SK-N-SH treated with all-trans-retinoic acid at 6 μM for 48 hours (cell line): ENCODE data around the gene PTPRG.

Experiments
- BACH2 ChIP-seq: fragments of 250-450 bp; sonication (Bioruptor Pico); IDR thresholded peaks from 2 replicates; pipeline ENCODE4 v1.9.0; 2021; ENCODE audit warnings: mild to moderate bottlenecking, borderline replicate concordance
- OSR1 ChIP-seq: fragments of 250-450 bp; sonication (Bioruptor Pico); IDR thresholded peaks from 2 replicates; pipeline ENCODE4 v1.8.0; 2022; ENCODE audit warnings: moderate library complexity, mild to moderate bottlenecking, inconsistent platforms
- TOX ChIP-seq: fragments of 250-450 bp; sonication (Bioruptor Pico); IDR thresholded peaks from 2 replicates; pipeline ENCODE4 v1.8.0; 2021; ENCODE audit warnings: mild to moderate bottlenecking, moderate library complexity, borderline replicate concordance
- ZFP3 ChIP-seq: fragments of 250-450 bp; sonication (Bioruptor Pico); IDR thresholded peaks from 2 replicates; pipeline ENCODE4 v1.5.0; 2020; ENCODE audit warnings: mild to moderate bottlenecking, moderate library complexity
- ZNF70 ChIP-seq: fragments of 450-650 bp; formaldehyde crosslinking; IDR thresholded peaks from 2 replicates; pipeline ENCODE4 v1.5.0; 2020; ENCODE audit warnings: mild to moderate bottlenecking, moderate library complexity
- ZNF8 ChIP-seq: fragments of 450-650 bp; formaldehyde crosslinking; IDR thresholded peaks from 2 replicates; pipeline ENCODE4 v1.5.0; 2020; ENCODE audit warnings: mild to moderate bottlenecking, moderate library complexity
- TF ChIP-seq, protein P1 (sequence below): fragments of 250-450 bp; sonication (Bioruptor Pico); IDR thresholded peaks from 2 replicates; pipeline ENCODE4 v1.5.0; 2020; ENCODE audit warnings: mild to moderate bottlenecking, moderate library complexity
- TF ChIP-seq, protein P2 (sequence below): fragments of 250-450 bp; sonication (Bioruptor Pico); IDR thresholded peaks from 2 replicates; pipeline ENCODE4 v1.5.1; 2020; ENCODE audit warnings: low read depth, mild to moderate bottlenecking, moderate library complexity
- TF ChIP-seq, protein P3 (sequence below): fragments of 250-450 bp; sonication (Bioruptor Pico); IDR thresholded peaks from 2 replicates; pipeline ENCODE4 v1.8.0; 2020; ENCODE audit warnings: mild to moderate bottlenecking, moderate library complexity, borderline replicate concordance
- TF ChIP-seq, protein P4 (sequence below): fragments of 250-450 bp; sonication (Bioruptor Pico); IDR thresholded peaks from 2 replicates; pipeline ENCODE4 v1.5.1; 2021; ENCODE audit warnings: mild to moderate bottlenecking, moderate library complexity

DNA sequence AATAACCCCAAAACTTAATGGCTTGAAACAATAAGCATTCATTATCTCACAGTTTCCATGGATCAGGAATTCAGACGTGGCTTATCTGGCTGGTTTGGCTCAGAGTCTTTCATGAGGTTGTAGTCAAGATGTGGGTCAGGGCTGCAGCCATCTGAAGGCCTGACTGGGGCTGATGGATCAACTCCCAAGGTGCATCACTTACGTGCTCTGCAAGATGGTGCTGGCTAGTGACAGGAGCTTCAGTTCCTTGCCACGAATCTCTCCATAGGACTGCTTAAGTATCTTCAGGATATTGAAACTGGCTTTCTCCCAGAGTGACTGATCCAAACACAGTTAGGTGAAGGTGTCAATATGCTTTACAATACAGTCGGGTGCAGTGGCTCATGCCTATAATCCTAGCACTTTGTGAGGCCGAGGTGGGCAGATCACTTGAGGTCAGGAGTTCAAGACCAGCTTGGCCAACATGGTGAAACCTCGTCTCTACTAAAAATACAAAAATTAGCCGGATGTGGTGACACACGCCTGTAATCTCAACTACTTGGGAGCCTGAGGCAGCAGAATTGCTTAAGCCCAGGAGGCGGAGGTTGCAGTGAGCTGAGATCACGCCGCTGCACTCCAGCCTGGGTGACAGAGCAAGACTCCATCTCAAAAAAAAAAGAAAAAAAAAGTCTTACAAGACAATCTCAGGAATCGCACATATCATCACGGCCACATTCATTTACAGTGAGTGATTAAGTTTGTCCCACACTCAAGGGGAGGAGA, 28.5 kb upstream of the PTPRG start:
- TF ChIP-seq, protein P1, sequence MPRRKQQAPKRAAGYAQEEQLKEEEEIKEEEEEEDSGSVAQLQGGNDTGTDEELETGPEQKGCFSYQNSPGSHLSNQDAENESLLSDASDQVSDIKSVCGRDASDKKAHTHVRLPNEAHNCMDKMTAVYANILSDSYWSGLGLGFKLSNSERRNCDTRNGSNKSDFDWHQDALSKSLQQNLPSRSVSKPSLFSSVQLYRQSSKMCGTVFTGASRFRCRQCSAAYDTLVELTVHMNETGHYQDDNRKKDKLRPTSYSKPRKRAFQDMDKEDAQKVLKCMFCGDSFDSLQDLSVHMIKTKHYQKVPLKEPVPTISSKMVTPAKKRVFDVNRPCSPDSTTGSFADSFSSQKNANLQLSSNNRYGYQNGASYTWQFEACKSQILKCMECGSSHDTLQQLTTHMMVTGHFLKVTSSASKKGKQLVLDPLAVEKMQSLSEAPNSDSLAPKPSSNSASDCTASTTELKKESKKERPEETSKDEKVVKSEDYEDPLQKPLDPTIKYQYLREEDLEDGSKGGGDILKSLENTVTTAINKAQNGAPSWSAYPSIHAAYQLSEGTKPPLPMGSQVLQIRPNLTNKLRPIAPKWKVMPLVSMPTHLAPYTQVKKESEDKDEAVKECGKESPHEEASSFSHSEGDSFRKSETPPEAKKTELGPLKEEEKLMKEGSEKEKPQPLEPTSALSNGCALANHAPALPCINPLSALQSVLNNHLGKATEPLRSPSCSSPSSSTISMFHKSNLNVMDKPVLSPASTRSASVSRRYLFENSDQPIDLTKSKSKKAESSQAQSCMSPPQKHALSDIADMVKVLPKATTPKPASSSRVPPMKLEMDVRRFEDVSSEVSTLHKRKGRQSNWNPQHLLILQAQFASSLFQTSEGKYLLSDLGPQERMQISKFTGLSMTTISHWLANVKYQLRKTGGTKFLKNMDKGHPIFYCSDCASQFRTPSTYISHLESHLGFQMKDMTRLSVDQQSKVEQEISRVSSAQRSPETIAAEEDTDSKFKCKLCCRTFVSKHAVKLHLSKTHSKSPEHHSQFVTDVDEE (CRISPR knock-in tag) = no peak
- no peak for TF ChIP-seq ZFP3
- TF ChIP-seq, protein P2, sequence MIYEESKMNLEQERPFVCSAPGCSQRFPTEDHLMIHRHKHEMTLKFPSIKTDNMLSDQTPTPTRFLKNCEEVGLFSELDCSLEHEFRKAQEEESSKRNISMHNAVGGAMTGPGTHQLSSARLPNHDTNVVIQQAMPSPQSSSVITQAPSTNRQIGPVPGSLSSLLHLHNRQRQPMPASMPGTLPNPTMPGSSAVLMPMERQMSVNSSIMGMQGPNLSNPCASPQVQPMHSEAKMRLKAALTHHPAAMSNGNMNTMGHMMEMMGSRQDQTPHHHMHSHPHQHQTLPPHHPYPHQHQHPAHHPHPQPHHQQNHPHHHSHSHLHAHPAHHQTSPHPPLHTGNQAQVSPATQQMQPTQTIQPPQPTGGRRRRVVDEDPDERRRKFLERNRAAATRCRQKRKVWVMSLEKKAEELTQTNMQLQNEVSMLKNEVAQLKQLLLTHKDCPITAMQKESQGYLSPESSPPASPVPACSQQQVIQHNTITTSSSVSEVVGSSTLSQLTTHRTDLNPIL (CRISPR knock-in tag) = no peak
- TF ChIP-seq, protein P3, sequence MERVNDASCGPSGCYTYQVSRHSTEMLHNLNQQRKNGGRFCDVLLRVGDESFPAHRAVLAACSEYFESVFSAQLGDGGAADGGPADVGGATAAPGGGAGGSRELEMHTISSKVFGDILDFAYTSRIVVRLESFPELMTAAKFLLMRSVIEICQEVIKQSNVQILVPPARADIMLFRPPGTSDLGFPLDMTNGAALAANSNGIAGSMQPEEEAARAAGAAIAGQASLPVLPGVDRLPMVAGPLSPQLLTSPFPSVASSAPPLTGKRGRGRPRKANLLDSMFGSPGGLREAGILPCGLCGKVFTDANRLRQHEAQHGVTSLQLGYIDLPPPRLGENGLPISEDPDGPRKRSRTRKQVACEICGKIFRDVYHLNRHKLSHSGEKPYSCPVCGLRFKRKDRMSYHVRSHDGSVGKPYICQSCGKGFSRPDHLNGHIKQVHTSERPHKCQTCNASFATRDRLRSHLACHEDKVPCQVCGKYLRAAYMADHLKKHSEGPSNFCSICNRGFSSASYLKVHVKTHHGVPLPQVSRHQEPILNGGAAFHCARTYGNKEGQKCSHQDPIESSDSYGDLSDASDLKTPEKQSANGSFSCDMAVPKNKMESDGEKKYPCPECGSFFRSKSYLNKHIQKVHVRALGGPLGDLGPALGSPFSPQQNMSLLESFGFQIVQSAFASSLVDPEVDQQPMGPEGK = no peak
- TF ChIP-seq BACH2 (CRISPR knock-in tag) = no peak
- no peak for TF ChIP-seq ZNF8 (CRISPR knock-in tag)
- TF ChIP-seq ZNF70 (CRISPR knock-in tag) = no peak
- no peak for TF ChIP-seq TOX
- TF ChIP-seq OSR1 (CRISPR knock-in tag) = no peak
- TF ChIP-seq, protein P4, sequence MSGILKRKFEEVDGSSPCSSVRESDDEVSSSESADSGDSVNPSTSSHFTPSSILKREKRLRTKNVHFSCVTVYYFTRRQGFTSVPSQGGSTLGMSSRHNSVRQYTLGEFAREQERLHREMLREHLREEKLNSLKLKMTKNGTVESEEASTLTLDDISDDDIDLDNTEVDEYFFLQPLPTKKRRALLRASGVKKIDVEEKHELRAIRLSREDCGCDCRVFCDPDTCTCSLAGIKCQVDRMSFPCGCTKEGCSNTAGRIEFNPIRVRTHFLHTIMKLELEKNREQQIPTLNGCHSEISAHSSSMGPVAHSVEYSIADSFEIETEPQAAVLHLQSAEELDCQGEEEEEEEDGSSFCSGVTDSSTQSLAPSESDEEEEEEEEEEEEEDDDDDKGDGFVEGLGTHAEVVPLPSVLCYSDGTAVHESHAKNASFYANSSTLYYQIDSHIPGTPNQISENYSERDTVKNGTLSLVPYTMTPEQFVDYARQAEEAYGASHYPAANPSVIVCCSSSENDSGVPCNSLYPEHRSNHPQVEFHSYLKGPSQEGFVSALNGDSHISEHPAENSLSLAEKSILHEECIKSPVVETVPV (CRISPR knock-in tag) = no peak
